IPS DF 19.7 (cell line): Measurements from ENCODE around the gene OR6K3.

ENCODE experiments used
- DNase-seq: peaks from one replicate; pipeline ENCODE4 v3.0.0-alpha.2; 2013; ENCODE audit warnings: low read depth, low spot score

The OR6K3 gene

GRCh38 chr1:158687037-158687436 lies 33.5 kb downstream of the OR6K3 start:
- no peak for DNase-seq

GRCh38 chr1:158686111-158687009 lies 34.2 kb downstream of the OR6K3 start, which contains the start of gene SPTA1:
TSS of gene SPTA1 (minus strand) at chr1:158686715. CDS start at chr1:158686517, 198 bp downstream.
- no peak for DNase-seq

- no peak for DNase-seq
Observed at GRCh38 chr1:158685085-158685484, 35.4 kb downstream of the OR6K3 start.

- DNase-seq: no peak
Observed at GRCh38 chr1:158681606-158682005, 38.9 kb downstream of the OR6K3 start.

GRCh38 chr1:158679289-158679688 lies 41.2 kb downstream of the OR6K3 start:
- DNase-seq: no peak

GRCh38 chr1:158675563-158676323 lies 44.8 kb downstream of the OR6K3 start:
- no peak for DNase-seq

- no peak for DNase-seq
Observed at GRCh38 chr1:158674302-158674701, 46.2 kb downstream of the OR6K3 start.
